ENCODE data around the gene ITCH. TPM values are rescaled to one million over a fixed set of nuclear protein-coding genes. Genes with fewer than 3 reads are reported as not detected.

ITCH gene
- polyA plus RNA-seq, 1 donor from 2014 or later: 39.5 TPM

DNA sequence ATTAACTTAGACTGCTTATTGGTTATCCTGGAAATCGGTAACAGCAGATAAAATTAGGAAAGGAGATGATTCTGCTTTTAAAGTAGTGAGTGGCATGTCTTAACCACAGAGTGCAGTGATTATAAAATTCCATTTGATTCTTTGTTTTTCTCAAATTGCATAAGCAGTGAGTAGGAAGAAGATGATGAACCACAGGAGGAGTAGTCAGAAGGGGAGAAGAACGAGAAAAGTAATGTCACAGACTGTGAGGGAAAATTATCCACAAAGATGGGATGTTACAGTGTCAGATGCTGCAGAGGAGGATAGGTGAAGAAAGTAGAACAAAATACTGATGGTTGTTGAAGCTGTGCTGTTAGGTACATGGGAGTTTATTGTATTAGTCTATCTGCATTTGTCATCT lies 63.0 kb downstream of the ITCH start:
- Histone ChIP-seq H3K4me2 (ENCODE audit: low read length) (no peak overlapping the region), H3K36me3 (ENCODE audit: insufficient read depth, low read length) (no peaks in the 10 kb centered on the region), H3K9me3 (ENCODE audit: low read length) (no peaks in the 10 kb centered on the region), H3F3A (ENCODE audit: insufficient read depth, low read length, poor library complexity, severe bottlenecking) (no peaks in the 10 kb centered on the region), H3K9me2 (ENCODE audit: insufficient read depth, low read length) (no peaks in the 10 kb centered on the region), H3K27me3 (ENCODE audit: insufficient read depth, low read depth, low read length) (no peaks in the 10 kb centered on the region), H2AFZ (ENCODE audit: low read depth, low read length) (no peak overlapping the region), H3K4me3 (ENCODE audit: low read length) (no peak overlapping the region), H4K20me1 (ENCODE audit: insufficient read depth) (no peaks in the 10 kb centered on the region), H3K79me2 (replicated peaks; ENCODE audit: insufficient read depth, low read length) (no peaks in the 10 kb centered on the region), H3K9ac (ENCODE audit: low read length) (no peak overlapping the region), H3K27ac (ENCODE audit: low read length) (no peak overlapping the region)
- TF ChIP-seq EZH2 (IDR thresholded peaks at IDR 0.05; ENCODE audit: borderline replicate concordance, insufficient read depth, low read length, poor library complexity, severe bottlenecking): no peak
- no peak for TF ChIP-seq EP300 (conservative IDR thresholded peaks at IDR 0.05; ENCODE audit: poor library complexity, severe bottlenecking)
- no peak for TF ChIP-seq RAD21 (conservative IDR thresholded peaks at IDR 0.05)
- TF ChIP-seq SMC3 (conservative IDR thresholded peaks at IDR 0.05; ENCODE audit: poor library complexity): no peak
- no peak for TF ChIP-seq TAF1 (IDR thresholded peaks at IDR 0.05; ENCODE audit: low read depth)
- TF ChIP-seq MXI1 (conservative IDR thresholded peaks at IDR 0.05; ENCODE audit: poor library complexity, severe bottlenecking): no peak
- no peak for TF ChIP-seq POLR2AphosphoS5 (IDR thresholded peaks at IDR 0.05)
- no peak for TF ChIP-seq CTCF (IDR thresholded peaks at IDR 0.05; ENCODE audit: poor library complexity, severe bottlenecking)
- TF ChIP-seq, protein P1, sequence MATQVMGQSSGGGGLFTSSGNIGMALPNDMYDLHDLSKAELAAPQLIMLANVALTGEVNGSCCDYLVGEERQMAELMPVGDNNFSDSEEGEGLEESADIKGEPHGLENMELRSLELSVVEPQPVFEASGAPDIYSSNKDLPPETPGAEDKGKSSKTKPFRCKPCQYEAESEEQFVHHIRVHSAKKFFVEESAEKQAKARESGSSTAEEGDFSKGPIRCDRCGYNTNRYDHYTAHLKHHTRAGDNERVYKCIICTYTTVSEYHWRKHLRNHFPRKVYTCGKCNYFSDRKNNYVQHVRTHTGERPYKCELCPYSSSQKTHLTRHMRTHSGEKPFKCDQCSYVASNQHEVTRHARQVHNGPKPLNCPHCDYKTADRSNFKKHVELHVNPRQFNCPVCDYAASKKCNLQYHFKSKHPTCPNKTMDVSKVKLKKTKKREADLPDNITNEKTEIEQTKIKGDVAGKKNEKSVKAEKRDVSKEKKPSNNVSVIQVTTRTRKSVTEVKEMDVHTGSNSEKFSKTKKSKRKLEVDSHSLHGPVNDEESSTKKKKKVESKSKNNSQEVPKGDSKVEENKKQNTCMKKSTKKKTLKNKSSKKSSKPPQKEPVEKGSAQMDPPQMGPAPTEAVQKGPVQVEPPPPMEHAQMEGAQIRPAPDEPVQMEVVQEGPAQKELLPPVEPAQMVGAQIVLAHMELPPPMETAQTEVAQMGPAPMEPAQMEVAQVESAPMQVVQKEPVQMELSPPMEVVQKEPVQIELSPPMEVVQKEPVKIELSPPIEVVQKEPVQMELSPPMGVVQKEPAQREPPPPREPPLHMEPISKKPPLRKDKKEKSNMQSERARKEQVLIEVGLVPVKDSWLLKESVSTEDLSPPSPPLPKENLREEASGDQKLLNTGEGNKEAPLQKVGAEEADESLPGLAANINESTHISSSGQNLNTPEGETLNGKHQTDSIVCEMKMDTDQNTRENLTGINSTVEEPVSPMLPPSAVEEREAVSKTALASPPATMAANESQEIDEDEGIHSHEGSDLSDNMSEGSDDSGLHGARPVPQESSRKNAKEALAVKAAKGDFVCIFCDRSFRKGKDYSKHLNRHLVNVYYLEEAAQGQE (IDR thresholded peaks at IDR 0.05; ENCODE audit: borderline replicate concordance): no peak

GRCh38 chr20:34427331-34427730 lies 64.3 kb downstream of the ITCH start:
- H3K9me3 ChIP-seq (ENCODE audit: low read length): no peaks in the 10 kb centered on the region
- TF ChIP-seq EP300 (conservative IDR thresholded peaks at IDR 0.05; ENCODE audit: poor library complexity, severe bottlenecking) (no peak), EZH2 (IDR thresholded peaks at IDR 0.05; ENCODE audit: borderline replicate concordance, insufficient read depth, low read length, poor library complexity, severe bottlenecking) (no peak), TAF1 (IDR thresholded peaks at IDR 0.05; ENCODE audit: low read depth) (no peak), MXI1 (conservative IDR thresholded peaks at IDR 0.05; ENCODE audit: poor library complexity, severe bottlenecking) (no peak), SMC3 (conservative IDR thresholded peaks at IDR 0.05; ENCODE audit: poor library complexity) (no peak), POLR2AphosphoS5 (IDR thresholded peaks at IDR 0.05) (no peak), RAD21 (conservative IDR thresholded peaks at IDR 0.05) (no peak), CTCF (IDR thresholded peaks at IDR 0.05; ENCODE audit: poor library complexity, severe bottlenecking) (no peak)
- TF ChIP-seq, protein P1 (IDR thresholded peaks at IDR 0.05; ENCODE audit: borderline replicate concordance): no peak
- H3K27me3 ChIP-seq (ENCODE audit: insufficient read depth, low read depth, low read length): no peaks in the 10 kb centered on the region
- H3K9me2 ChIP-seq (ENCODE audit: insufficient read depth, low read length): no peaks in the 10 kb centered on the region
- H3K79me2 ChIP-seq (replicated peaks; ENCODE audit: insufficient read depth, low read length): no peaks in the 10 kb centered on the region
- H3K4me3 ChIP-seq (ENCODE audit: low read length): no peak overlapping the region
- no peaks in the 10 kb centered on the region for H4K20me1 ChIP-seq (ENCODE audit: insufficient read depth)
- H3K27ac ChIP-seq (ENCODE audit: low read length): no peak overlapping the region
- H3K4me2 ChIP-seq (ENCODE audit: low read length): no peak overlapping the region
- H3F3A ChIP-seq (ENCODE audit: insufficient read depth, low read length, poor library complexity, severe bottlenecking): no peaks in the 10 kb centered on the region
- H2AFZ ChIP-seq (ENCODE audit: low read depth, low read length): no peak overlapping the region
- no peaks in the 10 kb centered on the region for H3K36me3 ChIP-seq (ENCODE audit: insufficient read depth, low read length)
- H3K9ac ChIP-seq (ENCODE audit: low read length): no peak overlapping the region

Measured in neural cell (in vitro differentiated cells).